K562 treated with DMSO at 1 percent for 12 hours (cell line): ENCODE data around the gene GZF1. TPM values are rescaled to one million over a fixed set of nuclear protein-coding genes. Genes with fewer than 3 reads are reported as not detected.

Experiments used
- total RNA-seq: library from RNA; unstranded; fragments of 300-600 nt; gene quantifications from 2 replicates; pipeline ENCODE4 v1.2.3, GENCODE V29; 2022; ENCODE audit not compliant: insufficient read depth

The GZF1 gene
- total RNA-seq: 6.3 and 10.9 TPM in 2 replicates

DNA sequence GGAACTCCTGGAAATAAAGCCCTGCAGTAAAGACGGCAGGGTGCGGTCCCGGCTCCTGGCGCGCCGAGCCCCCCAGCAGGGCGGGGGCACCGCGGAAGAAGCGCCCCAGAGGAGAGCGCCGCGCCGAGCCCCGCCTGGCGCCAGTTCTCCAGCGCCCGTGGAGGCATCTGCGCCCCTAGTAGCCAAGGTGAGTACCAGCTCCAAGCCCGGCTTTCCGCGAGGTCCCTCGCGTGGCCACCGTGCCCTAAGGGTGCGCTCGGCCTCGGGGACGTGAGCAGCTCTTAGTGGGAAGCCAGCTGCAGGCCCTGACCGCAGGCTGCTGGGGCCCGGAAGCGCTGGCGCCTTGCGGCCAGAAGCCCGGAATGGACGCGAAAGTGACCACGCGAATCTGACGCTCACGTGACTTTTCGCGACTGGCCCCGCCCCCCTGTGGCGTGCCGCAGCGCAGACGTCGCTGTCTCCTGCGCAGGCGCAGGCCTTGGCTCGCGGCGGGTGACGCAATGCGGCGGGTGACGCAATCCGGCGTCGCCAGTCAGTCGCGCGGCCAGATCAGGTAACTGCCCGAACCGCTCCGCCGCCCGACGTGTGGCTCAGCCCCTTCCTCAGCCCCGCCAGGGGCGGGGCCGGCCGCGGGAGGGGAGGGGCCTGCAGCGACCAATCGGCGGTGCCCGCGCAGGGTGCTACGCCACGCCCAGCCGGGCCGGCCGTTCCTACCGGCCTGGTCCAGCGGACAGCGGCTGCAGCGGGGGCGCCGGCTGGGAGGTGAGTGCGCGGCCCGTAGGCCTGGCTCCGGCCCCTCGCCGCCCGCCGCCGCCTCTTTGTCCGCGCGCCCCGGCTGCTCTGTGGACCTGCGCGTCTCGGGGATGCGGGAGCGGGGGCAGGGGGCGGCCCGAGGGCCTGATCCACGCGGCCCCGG is at the start of gene GZF1:
GZF1 (plus strand) TSS at position 707 of the 916 bp plus-strand sequence. CDS start 2,202 bp downstream, outside the sequence.

DNA sequence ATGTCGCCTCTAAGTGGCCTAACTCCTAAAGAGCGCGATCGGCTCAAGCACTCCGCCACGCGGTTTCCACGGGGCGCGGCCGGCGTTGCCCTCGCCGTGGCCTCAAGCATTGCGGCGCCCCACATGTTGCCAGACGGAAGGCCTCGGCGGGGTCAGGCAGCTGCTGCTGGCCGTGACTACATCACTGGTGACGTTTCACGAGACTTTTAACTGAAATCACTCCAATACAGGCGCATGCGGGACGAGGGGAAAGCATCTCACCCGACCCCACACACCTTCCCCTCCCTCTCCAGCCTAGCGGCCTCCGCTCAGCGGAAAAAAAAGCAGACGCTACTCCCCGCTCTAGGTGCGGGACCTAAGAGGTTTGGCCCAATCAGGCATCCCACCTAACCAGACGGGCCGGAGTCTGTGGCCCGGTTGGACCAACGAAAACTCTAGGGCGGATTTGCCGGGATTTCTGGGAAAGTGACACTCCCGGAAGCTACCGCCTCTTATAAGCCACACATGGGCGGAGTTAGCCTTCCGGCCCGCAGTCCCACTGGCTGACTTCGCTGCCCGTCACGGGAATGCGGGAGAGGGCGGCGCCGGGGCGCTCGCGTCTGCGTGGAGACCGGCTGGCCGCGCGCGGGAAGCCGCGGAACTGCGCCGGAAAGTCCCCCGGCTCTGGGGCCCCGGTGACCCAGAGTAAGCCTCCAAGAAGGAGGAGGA is 11.6 kb upstream of the GZF1 start, which contains the start of gene NXT1:
NXT1 (plus strand) TSS at position 596 of the 708 bp plus-strand sequence. CDS start 3,251 bp downstream, outside the sequence.

GRCh38 chr20:23420943-23421931 is 59.3 kb downstream of the GZF1 start, which contains the start of gene NAPB:
Gene NAPB, minus strand, starts transcription at chr20:23421488. Its CDS starts 86 bp downstream, at chr20:23421402.

Other genes with a start within 250 kb of the GZF1 start
- 25.4 and 27.8 TPM in 2 replicates for gene NXT1, start 11.4 kb upstream of the GZF1 start, total RNA-seq
- gene NAPB, start 59.3 kb downstream of the GZF1 start, total RNA-seq: 0.75 and 3.5 TPM in 2 replicates
- gene CSTL1, start 77.5 kb downstream of the GZF1 start, total RNA-seq: not detected in 2 replicates
- not detected in 2 replicates for gene CST11, start 90.7 kb downstream of the GZF1 start, total RNA-seq
- gene CST8, start 128.9 kb downstream of the GZF1 start, total RNA-seq: not detected in 2 replicates
- gene CST9L, start 206.3 kb downstream of the GZF1 start, total RNA-seq: not detected in 2 replicates
- not detected in 2 replicates for gene CST9, start 243.7 kb downstream of the GZF1 start, total RNA-seq